HG02571 (cell line): ENCODE data around the gene RAPGEF5.

Experiments
- ATAC-seq: cut with Tn5 transposase; IDR thresholded peaks from one replicate; pipeline ENCODE4 v1.9.1; 2021; ENCODE audit warnings: mild to moderate bottlenecking, moderate library complexity; ENCODE audit not compliant: unreplicated experiment

The RAPGEF5 gene

GRCh38 chr7:22269963-22270362 is 87.0 kb downstream of the RAPGEF5 start:
- no peak for ATAC-seq

- ATAC-seq = no peak
These were observed 88.0 kb downstream of the RAPGEF5 start for GRCh38 chr7:22268884-22269421.

GRCh38 chr7:22267930-22268615 is 88.9 kb downstream of the RAPGEF5 start:
- ATAC-seq = no peak

GRCh38 chr7:22262538-22262937 is 94.4 kb downstream of the RAPGEF5 start:
- no peak for ATAC-seq

GRCh38 chr7:22256541-22257096 is 100.3 kb downstream of the RAPGEF5 start:
- ATAC-seq = no peak

- ATAC-seq = no peak
These were observed 101.1 kb downstream of the RAPGEF5 start for GRCh38 chr7:22255834-22256233.

GRCh38 chr7:22255342-22255741 is 101.6 kb downstream of the RAPGEF5 start:
- ATAC-seq = no peak

GRCh38 chr7:22252936-22253536 is 103.9 kb downstream of the RAPGEF5 start:
- no peak for ATAC-seq

- no peak for ATAC-seq
These were observed 104.9 kb downstream of the RAPGEF5 start for GRCh38 chr7:22252016-22252415.

- no peak for ATAC-seq
These were observed 105.7 kb downstream of the RAPGEF5 start for GRCh38 chr7:22251281-22251680.

GRCh38 chr7:22250390-22250789 is 106.6 kb downstream of the RAPGEF5 start:
- no peak for ATAC-seq

GRCh38 chr7:22248111-22248809 is 108.7 kb downstream of the RAPGEF5 start:
- no peak for ATAC-seq

- no peak for ATAC-seq
These were observed 115.1 kb downstream of the RAPGEF5 start for GRCh38 chr7:22241805-22242390.

- no peak for ATAC-seq
These were observed 115.9 kb downstream of the RAPGEF5 start for GRCh38 chr7:22240904-22241571.

GRCh38 chr7:22238354-22239311 is 118.3 kb downstream of the RAPGEF5 start:
- ATAC-seq = no peak

GRCh38 chr7:22235134-22235533 is 121.8 kb downstream of the RAPGEF5 start:
- ATAC-seq = no peak

GRCh38 chr7:22234227-22234626 is 122.7 kb downstream of the RAPGEF5 start:
- ATAC-seq = no peak

GRCh38 chr7:22231806-22232205 is 125.1 kb downstream of the RAPGEF5 start:
- ATAC-seq = no peak

- no peak for ATAC-seq
These were observed 125.8 kb downstream of the RAPGEF5 start for GRCh38 chr7:22231141-22231540.
